ENCODE data around the gene CCDC149.

CCDC149 gene

GRCh38 chr4:24794916-24795665 lies 117.8 kb downstream of the CCDC149 start, which contains the start of gene SOD3:
Gene SOD3 (plus strand): TSS chr4:24795573. CDS start chr4:24799522, 3,949 bp downstream.
- no peak for TF ChIP-seq CTCF (IDR thresholded peaks at IDR 0.05; ENCODE audit: borderline replicate concordance, insufficient read depth, low read depth, low read length)
- H3K4me3 ChIP-seq (ENCODE audit: low read depth, low read length) = no peak within 1 kb of the TSS

GRCh38 chr4:24794480-24794879 lies 118.4 kb downstream of the CCDC149 start:
- no peak overlapping the region for H3K4me3 ChIP-seq (ENCODE audit: low read depth, low read length)
- no peak for TF ChIP-seq CTCF (IDR thresholded peaks at IDR 0.05; ENCODE audit: borderline replicate concordance, insufficient read depth, low read depth, low read length)

GRCh38 chr4:24794051-24794450 lies 118.8 kb downstream of the CCDC149 start:
- no peak for TF ChIP-seq CTCF (IDR thresholded peaks at IDR 0.05; ENCODE audit: borderline replicate concordance, insufficient read depth, low read depth, low read length)

GRCh38 chr4:24793219-24794005 lies 119.4 kb downstream of the CCDC149 start:
- no peak for TF ChIP-seq CTCF (IDR thresholded peaks at IDR 0.05; ENCODE audit: borderline replicate concordance, insufficient read depth, low read depth, low read length)
- no peak overlapping the region for H3K4me3 ChIP-seq (ENCODE audit: low read depth, low read length)

More at GRCh38 chr4:24794051-24794450, 118.8 kb downstream of the CCDC149 start:
- H3K4me3 ChIP-seq (ENCODE audit: low read depth, low read length) = no peak overlapping the region

GRCh38 chr4:24792552-24792951 lies 120.3 kb downstream of the CCDC149 start:
- TF ChIP-seq CTCF (IDR thresholded peaks at IDR 0.05; ENCODE audit: borderline replicate concordance, insufficient read depth, low read depth, low read length) = no peak

GRCh38 chr4:24791043-24791442 lies 121.8 kb downstream of the CCDC149 start:
- TF ChIP-seq CTCF (IDR thresholded peaks at IDR 0.05; ENCODE audit: borderline replicate concordance, insufficient read depth, low read depth, low read length) = no peak
- no peak overlapping the region for H3K4me3 ChIP-seq (ENCODE audit: low read depth, low read length)

More at GRCh38 chr4:24792552-24792951, 120.3 kb downstream of the CCDC149 start:
- no peak overlapping the region for H3K4me3 ChIP-seq (ENCODE audit: low read depth, low read length)
